ENCODE measurements around the gene SLC35E2B.
"Not testable (repeated sequence)": the region's sequence is repeated elsewhere in the genome, so short reads cannot be mapped to it uniquely, and the experiment has no call there.

The SLC35E2B gene

GRCh38 chr1:1669468-1670440 is 22.8 kb downstream of the SLC35E2B start:
- H3K4me3 Mint-ChIP-seq, result no peak overlapping the region
- H3K27me3 Mint-ChIP-seq, result no peaks in the 10 kb centered on the region
- H3K4me1 Mint-ChIP-seq, result peaks cover 5% of the 10 kb centered on the region
- H3K36me3 Mint-ChIP-seq, result peaks cover 7% of the 10 kb centered on the region
- no peak overlapping the region for H3K27ac Mint-ChIP-seq
- no peaks in the 10 kb centered on the region for H3K9me3 Mint-ChIP-seq

GRCh38 chr1:1666526-1666925 is 26.1 kb downstream of the SLC35E2B start:
- H3K27ac Mint-ChIP-seq, result no peak overlapping the region

GRCh38 chr1:1665815-1666251 is 26.8 kb downstream of the SLC35E2B start:
- Mint-ChIP-seq H3K36me3 (peaks cover 5% of the 10 kb centered on the region), H3K27me3 (no peaks in the 10 kb centered on the region), H3K4me3 (no peak overlapping the region), H3K9me3 (no peaks in the 10 kb centered on the region), H3K27ac (no peak overlapping the region), H3K4me1 (peaks cover 3% of the 10 kb centered on the region)

More at GRCh38 chr1:1666526-1666925, 26.1 kb downstream of the SLC35E2B start:
- no peak overlapping the region for H3K4me3 Mint-ChIP-seq
- H3K36me3 Mint-ChIP-seq, result peaks cover 5% of the 10 kb centered on the region
- H3K4me1 Mint-ChIP-seq, result peaks cover 3% of the 10 kb centered on the region
- no peaks in the 10 kb centered on the region for H3K27me3 Mint-ChIP-seq
- no peaks in the 10 kb centered on the region for H3K9me3 Mint-ChIP-seq

- Mint-ChIP-seq H3K36me3 (peaks cover 5% of the 10 kb centered on the region), H3K4me3 (no peak overlapping the region), H3K27ac (no peak overlapping the region), H3K9me3 (no peaks in the 10 kb centered on the region), H3K27me3 (no peaks in the 10 kb centered on the region), H3K4me1 (peaks cover 3% of the 10 kb centered on the region)
Measured at GRCh38 chr1:1664941-1665814, 27.4 kb downstream of the SLC35E2B start.

- H3K4me1 Mint-ChIP-seq, H3K4me3 Mint-ChIP-seq, H3K9me3 Mint-ChIP-seq, H3K27ac Mint-ChIP-seq, H3K27me3 Mint-ChIP-seq, H3K36me3 Mint-ChIP-seq: not testable (repeated sequence)
Measured at GRCh38 chr1:1664318-1664717, 28.3 kb downstream of the SLC35E2B start.

GRCh38 chr1:1662830-1663560 is 29.6 kb downstream of the SLC35E2B start:
- peak overlapping the region; percentile 41 for H3K27ac Mint-ChIP-seq
- not testable (repeated sequence) for H3K9me3 Mint-ChIP-seq, H3K36me3 Mint-ChIP-seq, H3K4me3 Mint-ChIP-seq, H3K27me3 Mint-ChIP-seq, H3K4me1 Mint-ChIP-seq

- not testable (repeated sequence) for H3K27me3 Mint-ChIP-seq, H3K4me1 Mint-ChIP-seq, H3K9me3 Mint-ChIP-seq, H3K4me3 Mint-ChIP-seq, H3K36me3 Mint-ChIP-seq
- peak overlapping the region; percentile 41 for H3K27ac Mint-ChIP-seq
Measured at GRCh38 chr1:1662392-1662791, 30.2 kb downstream of the SLC35E2B start.

GRCh38 chr1:1658583-1659549 is 33.7 kb downstream of the SLC35E2B start, which contains the start of gene CDK11B:
CDK11B (minus strand) TSS chr1:1659004; CDS start chr1:1657485, 1,519 bp downstream.
- not testable (repeated sequence) for H3K4me1 Mint-ChIP-seq, H3K27me3 Mint-ChIP-seq, H3K9me3 Mint-ChIP-seq, H3K36me3 Mint-ChIP-seq
- Mint-ChIP-seq H3K4me3 (peak within 1 kb of the TSS; percentile 94), H3K27ac (peak within 1 kb of the TSS; percentile 100)

- H3K27me3 Mint-ChIP-seq, H3K4me1 Mint-ChIP-seq, H3K27ac Mint-ChIP-seq, H3K4me3 Mint-ChIP-seq, H3K9me3 Mint-ChIP-seq: not testable (repeated sequence)
- peaks cover 19% of the 10 kb centered on the region for H3K36me3 Mint-ChIP-seq
Measured at GRCh38 chr1:1648265-1648664, 44.3 kb downstream of the SLC35E2B start.

GRCh38 chr1:1647567-1648241 is 44.9 kb downstream of the SLC35E2B start:
- H3K27me3 Mint-ChIP-seq, H3K4me3 Mint-ChIP-seq, H3K4me1 Mint-ChIP-seq, H3K9me3 Mint-ChIP-seq, H3K27ac Mint-ChIP-seq: not testable (repeated sequence)
- peaks cover 18% of the 10 kb centered on the region for H3K36me3 Mint-ChIP-seq

GRCh38 chr1:1646326-1646725 is 46.3 kb downstream of the SLC35E2B start:
- H3K27me3 Mint-ChIP-seq, result not testable (repeated sequence)

GRCh38 chr1:1640711-1641461 is 51.7 kb downstream of the SLC35E2B start:
- H3K36me3 Mint-ChIP-seq, H3K4me3 Mint-ChIP-seq, H3K9me3 Mint-ChIP-seq, H3K4me1 Mint-ChIP-seq, H3K27me3 Mint-ChIP-seq, H3K27ac Mint-ChIP-seq: not testable (repeated sequence)

More at GRCh38 chr1:1646326-1646725, 46.3 kb downstream of the SLC35E2B start:
- not testable (repeated sequence) for H3K9me3 Mint-ChIP-seq, H3K4me1 Mint-ChIP-seq, H3K4me3 Mint-ChIP-seq, H3K27ac Mint-ChIP-seq
- H3K36me3 Mint-ChIP-seq, result peaks cover 14% of the 10 kb centered on the region

GRCh38 chr1:1640081-1640480 is 52.5 kb downstream of the SLC35E2B start:
- H3K9me3 Mint-ChIP-seq, H3K27me3 Mint-ChIP-seq, H3K36me3 Mint-ChIP-seq, H3K4me1 Mint-ChIP-seq, H3K4me3 Mint-ChIP-seq, H3K27ac Mint-ChIP-seq: not testable (repeated sequence)

Data from activated naive CD4-positive, alpha-beta T cell treated with anti-CD3 and anti-CD28 coated beads, Interleukin-2, amount 50 U/mL, for 24 hours (primary cell).